Astrocyte (in vitro differentiated cells and primary cell): ENCODE results near the gene SDE2.

Source experiments
- CTCF ChIP-seq: IDR thresholded peaks from 2 replicates; pipeline ENCODE4 v1.5.1; 2011; ENCODE audit warnings: low read depth, mild to moderate bottlenecking, inconsistent platforms, low read length, moderate library complexity; ENCODE audit not compliant: insufficient read depth
- EZH2 ChIP-seq: IDR thresholded peaks from 2 replicates; pipeline ENCODE4 v1.6.1; 2012; ENCODE audit warnings: mild to moderate bottlenecking, low read length, inconsistent platforms; ENCODE audit not compliant: insufficient read depth

DNA sequence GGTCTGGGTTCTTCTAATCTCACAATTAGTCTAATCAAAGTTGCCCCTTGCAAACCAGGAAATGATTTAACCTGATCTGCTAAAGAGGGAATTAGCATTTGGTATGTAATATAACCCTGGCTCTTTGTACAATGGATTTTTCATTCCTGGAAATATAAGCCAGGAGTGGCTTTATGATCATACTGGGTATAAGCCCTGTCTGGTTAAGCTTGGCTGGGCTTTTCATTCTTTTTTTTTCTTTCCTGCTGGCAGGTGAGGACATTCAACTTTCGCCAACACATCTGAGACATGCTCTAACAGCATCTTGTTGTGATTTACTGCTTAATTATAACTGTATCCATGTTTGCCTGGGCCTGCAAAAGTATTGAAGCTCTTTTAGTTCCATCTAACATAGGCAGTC lies 20.4 kb upstream of the SDE2 start:
- TF ChIP-seq CTCF (no peak), EZH2 (no peak)
